Activated CD8-positive, alpha-beta memory T cell treated with anti-CD3 and anti-CD28 coated beads for 36 hours (primary cell): Measurements from ENCODE around the gene GNPTAB. TPM values are rescaled to one million over a fixed set of nuclear protein-coding genes. Genes with fewer than 3 reads are reported as not detected.
"Not testable (repeated sequence)": the region's sequence is repeated elsewhere in the genome, so short reads cannot be mapped to it uniquely, and the experiment has no call there.

Source experiments
- CTCF ChIA-PET: fragments of 350-600 bp; sonication (Branson Sonifier 250); formaldehyde crosslinking; loops from one replicate; lab custom pipeline; 2021; ENCODE audit warnings: antibody characterized with exemption; lab: Charles Lee
- POLR2A ChIA-PET: fragments of 350-600 bp; sonication (Branson Sonifier 250); formaldehyde crosslinking; loops from one replicate; lab custom pipeline; 2021; ENCODE audit warnings: antibody characterized with exemption; lab: Charles Lee
- total RNA-seq, 2 experiments: library from RNA; stranded (reverse); gene quantifications; one replicate each; pipeline ENCODE4 v1.2.3, GENCODE V29; 2021

The GNPTAB gene
- total RNA-seq, 2 experiments from 2014 or later = 73.1 to 73.8 TPM

GRCh38 chr12:101823039-101823438 lies 7.7 kb downstream of the GNPTAB start:
- POLR2A ChIA-PET = interaction anchor here (0.6 kb wide), 1 partner anchor 43 kb away, joined by 3 read pairs; no protein-coding TSS in a partner anchor
- CTCF ChIA-PET = interaction anchor here (2.6 kb wide), 1 partner anchor 49 kb away, joined by 16 read pairs; no protein-coding TSS in a partner anchor

- CTCF ChIA-PET = no interaction called here
Measured at GRCh38 chr12:101819467-101819866, 11.3 kb downstream of the GNPTAB start.

GRCh38 chr12:101818689-101819088 lies 12.1 kb downstream of the GNPTAB start:
- CTCF ChIA-PET = interaction anchor here (1.6 kb wide), 1 partner anchor 23 kb away, joined by 3 read pairs; no protein-coding TSS in a partner anchor
- POLR2A ChIA-PET = not testable (repeated sequence)

More at GRCh38 chr12:101819467-101819866, 11.3 kb downstream of the GNPTAB start:
- POLR2A ChIA-PET = no interaction called here

GRCh38 chr12:101813117-101813516 lies 17.6 kb downstream of the GNPTAB start:
- ChIA-PET CTCF (no interaction called here), POLR2A (no interaction called here)

- POLR2A ChIA-PET = interaction anchor here (0.6 kb wide), 1 partner anchor 129 kb away, joined by 3 read pairs; no protein-coding TSS in a partner anchor
Measured at GRCh38 chr12:101812716-101813115, 18.0 kb downstream of the GNPTAB start.

GRCh38 chr12:101811342-101811741 lies 19.4 kb downstream of the GNPTAB start:
- CTCF ChIA-PET = interaction anchor here (0.6 kb wide), 1 partner anchor 28 kb away, joined by 3 read pairs; no protein-coding TSS in a partner anchor
- POLR2A ChIA-PET = not testable (repeated sequence)

More at GRCh38 chr12:101812716-101813115, 18.0 kb downstream of the GNPTAB start:
- CTCF ChIA-PET = not testable (repeated sequence)

GRCh38 chr12:101809208-101809607 lies 21.6 kb downstream of the GNPTAB start:
- POLR2A ChIA-PET = no interaction called here
- CTCF ChIA-PET = no interaction called here

- POLR2A ChIA-PET = no interaction called here
- CTCF ChIA-PET = no interaction called here
Measured at GRCh38 chr12:101806265-101806664, 24.5 kb downstream of the GNPTAB start.

- CTCF ChIA-PET = no interaction called here
- POLR2A ChIA-PET = no interaction called here
Measured at GRCh38 chr12:101804409-101804808, 26.4 kb downstream of the GNPTAB start.

GRCh38 chr12:101803978-101804377 lies 26.8 kb downstream of the GNPTAB start:
- POLR2A ChIA-PET = no interaction called here

GRCh38 chr12:101802486-101802885 lies 28.3 kb downstream of the GNPTAB start:
- ChIA-PET POLR2A (no interaction called here), CTCF (no interaction called here)

More at GRCh38 chr12:101803978-101804377, 26.8 kb downstream of the GNPTAB start:
- CTCF ChIA-PET = interaction anchor here (0.9 kb wide), 1 partner anchor 20 kb away, joined by 5 read pairs; no protein-coding TSS in a partner anchor

- ChIA-PET CTCF (no interaction called here), POLR2A (no interaction called here)
Measured at GRCh38 chr12:101799774-101800173, 31.0 kb downstream of the GNPTAB start.

GRCh38 chr12:101795786-101796185 lies 35.0 kb downstream of the GNPTAB start:
- ChIA-PET CTCF (interaction anchor here (1.6 to 3.6 kb wide), 2 partner anchors 22 to 25 kb away, joined by 3 to 11 read pairs; no protein-coding TSS in a partner anchor), POLR2A (no interaction called here)

GRCh38 chr12:101795013-101795412 lies 35.7 kb downstream of the GNPTAB start:
- POLR2A ChIA-PET = no interaction called here

GRCh38 chr12:101794574-101794973 lies 36.2 kb downstream of the GNPTAB start:
- CTCF ChIA-PET = interaction anchor here (1.0 to 4.2 kb wide), 5 partner anchors 21 to 44 kb away, joined by 4 to 24 read pairs (median 4); partner anchors contain the start of gene GNPTAB
- POLR2A ChIA-PET = no interaction called here

More at GRCh38 chr12:101795013-101795412, 35.7 kb downstream of the GNPTAB start:
- CTCF ChIA-PET = interaction anchor here (1.0 to 4.2 kb wide), 3 partner anchors 21 to 35 kb away, joined by 4 to 24 read pairs (median 11); partner anchors contain the start of gene GNPTAB

GRCh38 chr12:101793401-101793800 lies 37.4 kb downstream of the GNPTAB start:
- CTCF ChIA-PET = interaction anchor here (0.9 to 4.2 kb wide), 9 partner anchors 9 to 45 kb away, joined by 3 to 24 read pairs (median 4); partner anchors contain the start of gene GNPTAB

GRCh38 chr12:101792046-101792931 lies 38.5 kb downstream of the GNPTAB start:
- POLR2A ChIA-PET = interaction anchor here (0.6 kb wide), 1 partner anchor 133 kb away, joined by 6 read pairs; no protein-coding TSS in a partner anchor
- CTCF ChIA-PET = interaction anchor here (0.5 to 4.2 kb wide), 6 partner anchors 18 to 103 kb away, joined by 3 to 24 read pairs (median 4); partner anchors contain the start of gene GNPTAB

More at GRCh38 chr12:101793401-101793800, 37.4 kb downstream of the GNPTAB start:
- POLR2A ChIA-PET = interaction anchor here (0.5 to 1.0 kb wide), 3 partner anchors 37 to 132 kb away, joined by 3 to 6 read pairs (median 3); partner anchors contain the start of gene GNPTAB

GRCh38 chr12:101789171-101789570 lies 41.6 kb downstream of the GNPTAB start:
- CTCF ChIA-PET = interaction anchor here (1.5 kb wide), 1 partner anchor 36 kb away, joined by 3 read pairs; no protein-coding TSS in a partner anchor

GRCh38 chr12:101785671-101786070 lies 45.1 kb downstream of the GNPTAB start:
- POLR2A ChIA-PET = no interaction called here
- CTCF ChIA-PET = no interaction called here

More at GRCh38 chr12:101789171-101789570, 41.6 kb downstream of the GNPTAB start:
- POLR2A ChIA-PET = no interaction called here
